ENCODE data around the gene TAF9B. TPM values are rescaled to one million over a fixed set of nuclear protein-coding genes. Genes with fewer than 3 reads are reported as not detected.
A peak's percentile ranks its signal among the peaks of the same experiment; 100 is the strongest.

TAF9B gene
- total and polyA plus RNA-seq, 2 donors (not counting 3 experiments of a cell fraction or from before 2014, with no cell fraction given), result 16.0 to 25.9 TPM

DNA sequence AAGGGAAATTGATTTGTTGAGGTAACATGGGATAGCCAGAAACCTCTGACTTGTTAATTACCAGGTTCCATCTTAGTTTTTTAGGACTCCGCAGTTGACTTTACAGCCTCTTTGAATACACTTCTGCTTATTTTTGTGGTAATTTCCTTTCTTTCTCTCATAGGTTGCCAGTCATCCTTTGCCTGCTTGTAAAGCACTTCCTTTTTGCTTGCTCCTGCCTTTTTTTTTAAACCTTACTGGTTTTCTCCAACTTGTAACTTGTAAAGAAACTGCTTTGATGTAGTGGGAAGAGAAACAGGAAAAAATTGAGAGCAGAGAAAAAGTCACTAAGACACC lies 32.8 kb downstream of the TAF9B start:
- intact Hi-C loops (cut with micrococcal nuclease), result loop anchor here (1.0 to 10.0 kb wide), 2 partner anchors 211 to 1022 kb away; partner anchors contain the start of gene MAGT1
- no peaks in the 10 kb centered on the region for H3K9me3 ChIP-seq (replicated peaks; ENCODE audit: control insufficient read depth, insufficient read depth, low read length)
- H3K27ac ChIP-seq (ENCODE audit: insufficient read depth, low read depth, low read length), result peak overlapping the region; percentile 94
- H3K4me2 ChIP-seq (ENCODE audit: insufficient read depth, low read length), result peak overlapping the region; percentile 92
- FAIRE-seq (no peak), DNase-seq (ENCODE audit: low read depth, low spot score) (peak; percentile 10)
- H3K79me2 ChIP-seq (ENCODE audit: control insufficient read depth, insufficient read depth, low read length), result peaks cover 73% of the 10 kb centered on the region
- H3K27me3 ChIP-seq (ENCODE audit: control insufficient read depth in 2 of 2, insufficient read depth in 2 of 2, low read length in 2 of 2), result no peaks in the 10 kb centered on the region
- no TSS peak for BruUV-seq (replicated peaks)
- dilution Hi-C loops (cut with MboI; ENCODE audit: extremely low pct_ligation_motif_present, low sequenced_read_pairs), result no loop called here
- peak overlapping the region in 2 of 3 experiments; percentile 8 to 96 for H3K4me3 ChIP-seq (replicated peaks in 1 of 3; ENCODE audit: insufficient read depth in 1 of 3, low read depth in 1 of 3, low read length in 3 of 3)
- H2AFZ ChIP-seq (ENCODE audit: low read depth, low read length), result no peak overlapping the region
- no peaks in the 10 kb centered on the region for H3K9me1 ChIP-seq (replicated peaks; ENCODE audit: control insufficient read depth, extremely low read depth, insufficient read depth, low read length)
- H3K4me1 ChIP-seq (ENCODE audit: control insufficient read depth, extremely low read depth, insufficient read depth, low read length), result peaks cover 33% of the 10 kb centered on the region
- TF ChIP-seq, protein P1, sequence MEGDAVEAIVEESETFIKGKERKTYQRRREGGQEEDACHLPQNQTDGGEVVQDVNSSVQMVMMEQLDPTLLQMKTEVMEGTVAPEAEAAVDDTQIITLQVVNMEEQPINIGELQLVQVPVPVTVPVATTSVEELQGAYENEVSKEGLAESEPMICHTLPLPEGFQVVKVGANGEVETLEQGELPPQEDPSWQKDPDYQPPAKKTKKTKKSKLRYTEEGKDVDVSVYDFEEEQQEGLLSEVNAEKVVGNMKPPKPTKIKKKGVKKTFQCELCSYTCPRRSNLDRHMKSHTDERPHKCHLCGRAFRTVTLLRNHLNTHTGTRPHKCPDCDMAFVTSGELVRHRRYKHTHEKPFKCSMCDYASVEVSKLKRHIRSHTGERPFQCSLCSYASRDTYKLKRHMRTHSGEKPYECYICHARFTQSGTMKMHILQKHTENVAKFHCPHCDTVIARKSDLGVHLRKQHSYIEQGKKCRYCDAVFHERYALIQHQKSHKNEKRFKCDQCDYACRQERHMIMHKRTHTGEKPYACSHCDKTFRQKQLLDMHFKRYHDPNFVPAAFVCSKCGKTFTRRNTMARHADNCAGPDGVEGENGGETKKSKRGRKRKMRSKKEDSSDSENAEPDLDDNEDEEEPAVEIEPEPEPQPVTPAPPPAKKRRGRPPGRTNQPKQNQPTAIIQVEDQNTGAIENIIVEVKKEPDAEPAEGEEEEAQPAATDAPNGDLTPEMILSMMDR (IDR thresholded peaks at IDR 0.05; ENCODE audit: extremely low read depth in 1 of 2, insufficient read depth in 1 of 2, low read depth in 1 of 2, low read length in 2 of 2), result no peak
- TF ChIP-seq MYC (IDR thresholded peaks at IDR 0.05; ENCODE audit: low read depth, low read length), result no peak
- no peak for TF ChIP-seq JUN (IDR thresholded peaks at IDR 0.05; ENCODE audit: borderline replicate concordance, insufficient read depth, insufficient read length, low read depth)
- TF ChIP-seq, protein P2, sequence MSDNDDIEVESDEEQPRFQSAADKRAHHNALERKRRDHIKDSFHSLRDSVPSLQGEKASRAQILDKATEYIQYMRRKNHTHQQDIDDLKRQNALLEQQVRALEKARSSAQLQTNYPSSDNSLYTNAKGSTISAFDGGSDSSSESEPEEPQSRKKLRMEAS (IDR thresholded peaks at IDR 0.05; ENCODE audit: insufficient read depth, insufficient read length), result no peak
- TF ChIP-seq FOS (IDR thresholded peaks at IDR 0.05; ENCODE audit: borderline replicate concordance, insufficient read depth, low read length), result no peak
- POLR2A ChIA-PET, result no interaction called here
- H3K9ac ChIP-seq (replicated peaks; ENCODE audit: extremely low read depth, insufficient read depth, low read length), result peak overlapping the region; percentile 42
- peaks cover 13% of the 10 kb centered on the region for H4K20me1 ChIP-seq (replicated peaks; ENCODE audit: control insufficient read depth, extremely low read depth, insufficient read depth, low read length)
- peaks cover 0 to 2% of the 10 kb centered on the region in 2 experiments for H3K36me3 ChIP-seq (ENCODE audit: control insufficient read depth in 2 of 2, extremely low read depth in 1 of 2, insufficient read depth in 2 of 2, low read length in 2 of 2)
- CTCF ChIA-PET, result interaction anchor here (1.0 to 1.2 kb wide), 2 partner anchors 15 to 227 kb away, joined by 3 read pairs; no protein-coding TSS in a partner anchor

All from endothelial cell of umbilical vein (primary cell).